ENCODE measurements around the gene ZNF217.

The ZNF217 gene

DNA sequence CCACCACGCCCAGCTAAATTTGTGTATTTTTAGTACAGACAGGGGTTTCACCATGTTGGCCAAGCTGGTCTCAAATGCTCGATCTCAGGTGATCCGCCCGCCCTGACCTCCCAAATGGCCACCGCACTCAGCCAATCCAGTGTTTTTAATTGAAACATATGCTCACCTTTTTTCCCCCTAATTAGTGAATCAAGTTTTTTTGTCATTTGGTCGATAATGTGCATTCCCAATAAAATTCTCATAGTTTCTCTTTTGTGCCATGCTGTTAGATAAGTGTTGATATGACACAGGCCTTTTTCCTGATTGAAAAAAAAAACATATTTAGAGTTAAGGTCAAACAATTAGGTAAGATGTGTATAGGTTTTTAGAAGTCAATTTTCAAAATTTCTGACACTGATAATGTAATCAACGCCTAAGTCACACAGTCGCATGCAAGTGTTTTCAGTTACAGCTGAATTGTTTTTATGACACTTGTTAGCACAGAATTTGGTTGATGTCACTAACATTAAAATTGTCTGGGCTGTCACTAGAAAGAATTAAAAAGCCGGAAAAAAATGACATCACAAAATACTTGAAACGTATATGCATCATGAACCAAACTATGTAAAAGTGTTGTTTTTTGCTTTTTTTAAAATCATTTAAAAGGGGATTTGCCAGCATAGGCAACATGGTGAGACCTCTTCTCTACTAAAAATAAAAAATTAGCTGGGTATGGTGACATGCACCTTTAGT is 21.9 kb downstream of the ZNF217 start:
- H3K4me1 ChIP-seq, result no peaks in the 10 kb centered on the region
- no peaks in the 10 kb centered on the region for H3K36me3 ChIP-seq (ENCODE audit: control insufficient read depth, insufficient read depth, low read length)
- no peak overlapping the region for H3K4me3 ChIP-seq (ENCODE audit: low read depth, low read length)
- no peak overlapping the region for H3K9ac ChIP-seq
- no peaks in the 10 kb centered on the region for H3K9me3 ChIP-seq (ENCODE audit: control insufficient read depth, low read length)
- no peak overlapping the region for H2AFZ ChIP-seq
- H3K4me2 ChIP-seq (ENCODE audit: low read length), result no peak overlapping the region
- H3K79me2 ChIP-seq, result peaks cover 55% of the 10 kb centered on the region
- no peak for TF ChIP-seq CTCF (IDR thresholded peaks at IDR 0.05)
- no peaks in the 10 kb centered on the region for H3K27me3 ChIP-seq (ENCODE audit: control insufficient read depth, insufficient read depth, low read length)
- H3K27ac ChIP-seq, result no peak overlapping the region

DNA sequence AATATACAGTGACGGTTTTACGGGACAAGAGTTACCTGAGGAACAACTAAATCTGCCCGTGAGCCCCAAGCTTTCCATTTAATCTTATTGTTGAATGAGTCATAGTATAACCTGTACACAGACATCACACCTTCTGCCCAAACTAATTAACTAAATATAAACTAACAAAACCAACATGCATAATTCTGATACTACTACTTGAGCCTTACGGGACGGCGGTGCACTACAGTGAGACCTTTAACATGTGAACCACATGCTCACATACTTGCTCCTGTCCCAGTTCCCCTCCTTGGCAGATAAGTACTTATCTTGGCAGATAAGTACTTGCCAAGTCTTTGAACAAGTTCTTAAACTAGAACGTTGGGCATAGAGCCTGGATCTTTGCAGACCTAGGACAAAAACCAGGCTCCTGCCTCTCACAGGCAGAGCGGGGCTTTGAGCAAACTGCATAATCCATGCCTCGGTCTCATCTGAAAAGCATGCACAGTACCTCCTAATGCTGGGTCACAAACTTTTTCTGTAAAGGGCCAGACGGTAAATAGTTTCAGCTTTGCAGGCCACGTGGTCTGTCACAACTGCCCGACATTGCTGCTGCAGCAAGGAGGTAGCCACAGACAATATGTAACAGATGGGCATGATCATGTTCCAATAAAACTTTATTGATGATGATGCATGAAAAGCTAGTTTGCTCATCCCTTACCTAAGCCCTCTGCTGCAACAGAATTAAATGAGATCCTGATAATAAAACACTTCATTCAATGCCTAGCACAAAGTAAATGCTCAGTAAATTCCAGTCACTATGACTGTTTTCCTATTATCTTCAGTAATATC is 23.0 kb downstream of the ZNF217 start:
- no peaks in the 10 kb centered on the region for H3K9me3 ChIP-seq (ENCODE audit: control insufficient read depth, low read length)
- H3K27ac ChIP-seq, result no peak overlapping the region
- TF ChIP-seq CTCF (IDR thresholded peaks at IDR 0.05), result no peak
- no peak overlapping the region for H3K4me3 ChIP-seq (ENCODE audit: low read depth, low read length)
- H3K9ac ChIP-seq, result no peak overlapping the region
- H3K4me1 ChIP-seq, result no peaks in the 10 kb centered on the region
- peaks cover 49% of the 10 kb centered on the region for H3K79me2 ChIP-seq
- no peaks in the 10 kb centered on the region for H3K36me3 ChIP-seq (ENCODE audit: control insufficient read depth, insufficient read depth, low read length)
- no peaks in the 10 kb centered on the region for H3K27me3 ChIP-seq (ENCODE audit: control insufficient read depth, insufficient read depth, low read length)
- H2AFZ ChIP-seq, result no peak overlapping the region
- H3K4me2 ChIP-seq (ENCODE audit: low read length), result no peak overlapping the region

GRCh38 chr20:53569606-53570307 is 23.9 kb downstream of the ZNF217 start:
- TF ChIP-seq CTCF (IDR thresholded peaks at IDR 0.05), result no peak
- H3K4me3 ChIP-seq (ENCODE audit: low read depth, low read length), result no peak overlapping the region
- no peaks in the 10 kb centered on the region for H3K27me3 ChIP-seq (ENCODE audit: control insufficient read depth, insufficient read depth, low read length)
- peaks cover 40% of the 10 kb centered on the region for H3K79me2 ChIP-seq
- H3K9me3 ChIP-seq (ENCODE audit: control insufficient read depth, low read length), result no peaks in the 10 kb centered on the region
- no peaks in the 10 kb centered on the region for H3K4me1 ChIP-seq
- no peak overlapping the region for H3K4me2 ChIP-seq (ENCODE audit: low read length)
- H2AFZ ChIP-seq, result no peak overlapping the region
- H3K36me3 ChIP-seq (ENCODE audit: control insufficient read depth, insufficient read depth, low read length), result no peaks in the 10 kb centered on the region
- no peak overlapping the region for H3K27ac ChIP-seq
- H3K9ac ChIP-seq, result no peak overlapping the region

DNA sequence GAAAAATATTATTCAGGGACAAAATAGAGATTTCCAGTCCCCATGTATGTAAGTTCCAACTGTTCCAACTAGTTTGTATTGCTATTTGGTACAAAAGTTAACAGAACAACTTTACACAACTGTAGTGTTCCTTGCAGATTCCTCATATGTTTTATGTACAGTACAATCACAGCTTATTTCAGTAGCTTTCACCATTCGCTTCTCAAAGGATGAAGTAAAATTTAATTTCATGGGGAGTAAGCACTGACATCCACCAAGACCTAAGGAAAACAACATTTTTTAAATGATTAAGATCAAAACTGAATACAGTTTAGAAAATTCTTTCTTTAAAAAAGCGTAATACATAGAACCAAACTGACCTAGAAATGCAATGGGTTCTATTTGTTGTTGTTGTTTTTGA is 24.6 kb downstream of the ZNF217 start:
- H3K27ac ChIP-seq, result no peak overlapping the region
- no peak overlapping the region for H3K9ac ChIP-seq
- H3K36me3 ChIP-seq (ENCODE audit: control insufficient read depth, insufficient read depth, low read length), result no peaks in the 10 kb centered on the region
- no peak for TF ChIP-seq CTCF (IDR thresholded peaks at IDR 0.05)
- no peaks in the 10 kb centered on the region for H3K27me3 ChIP-seq (ENCODE audit: control insufficient read depth, insufficient read depth, low read length)
- peaks cover 33% of the 10 kb centered on the region for H3K79me2 ChIP-seq
- H3K4me3 ChIP-seq (ENCODE audit: low read depth, low read length), result no peak overlapping the region
- H3K4me2 ChIP-seq (ENCODE audit: low read length), result no peak overlapping the region
- no peaks in the 10 kb centered on the region for H3K9me3 ChIP-seq (ENCODE audit: control insufficient read depth, low read length)
- no peak overlapping the region for H2AFZ ChIP-seq
- no peaks in the 10 kb centered on the region for H3K4me1 ChIP-seq
